Right lobe of liver (tissue), 6 donors: ENCODE data around the gene TNFRSF9. TPM values are rescaled to one million over a fixed set of nuclear protein-coding genes. Genes with fewer than 3 reads are reported as not detected.

ENCODE experiments used
- ATAC-seq, 4 donors: fragments of 200-7000 bp; cut with Tn5 transposase; one replicate each; pipeline ENCODE4 v1.9.1; 2020; ENCODE audit warnings: mild to moderate bottlenecking in 4 of 4, moderate library complexity in 4 of 4
- DNase-seq, 3 donors: peaks; one replicate each; pipeline ENCODE4 v3.0.0-alpha.2; 2020
- H3K27ac ChIP-seq, 3 donors: fragments of 200-600 bp; one replicate each; pipeline ENCODE4 v1.8.0; 2022
- H3K27me3 ChIP-seq, 2 donors: fragments of 200-600 bp; one replicate each; pipeline ENCODE4 v1.8.0; 2022
- H3K36me3 ChIP-seq, 4 donors: fragments of 200-600 bp; sonication (generic) in 1 of 4; one replicate each; pipeline versions ENCODE4 v1.5.1 to v1.8.0; 2017 to 2022; ENCODE audit warnings: control low read depth in 1 of 4
- H3K4me1 ChIP-seq, 4 donors: fragments of 200-600 bp; sonication (generic) in 1 of 4; one replicate each; pipeline versions ENCODE4 v1.5.1 to v1.8.0; 2017 to 2022; ENCODE audit warnings: control low read depth in 1 of 4
- H3K4me3 ChIP-seq, 3 donors: fragments of 200-600 bp; one replicate each; pipeline ENCODE4 v1.8.0; 2022
- H3K9me3 ChIP-seq, 4 donors: fragments of 200-600 bp; sonication (generic) in 1 of 4; one replicate each; pipeline versions ENCODE4 v1.5.1 to v1.8.0; 2017 to 2022; ENCODE audit warnings: control low read depth in 1 of 4
- CTCF ChIP-seq, 4 donors: fragments of 200-600 bp in 3 of 4; fragments of 450-650 bp in 1 of 4; IDR thresholded peaks; one replicate each; pipeline versions ENCODE4 v1.5.1 to v1.8.0; 2016 to 2022; ENCODE audit warnings: antibody characterized with exemption in 4 of 4, mild to moderate bottlenecking in 2 of 4
- POLR2A ChIP-seq: fragments of 450-650 bp; IDR thresholded peaks from one replicate; pipeline ENCODE4 v1.6.1; 2017; ENCODE audit warnings: antibody characterized with exemption, mild to moderate bottlenecking
- WGBS: methylation state at CpG from one replicate; pipeline ENCODE4 v1.1.6; 2018; ENCODE audit warnings: low coverage, low lambda C conversion rate; ENCODE audit not compliant: insufficient coverage; ENCODE audit errors: missing lambda C conversion rate; 5-methylcytosine and 5-hydroxymethylcytosine counted together
- intact Hi-C, 2 donors: fragments of 100-400 bp; cut with DNase I; formaldehyde crosslinking; loops; one replicate each; pipeline versions ENCODE4 v1.11.2 to v1.14.1; 2022
- total RNA-seq, 6 experiments: library from RNA; depleted of rRNA in 2 of 6; stranded (reverse); fragments of >200 nt in 2 of 6; fragmentation: NEBNext Ultra II Directional in 3 of 6; extraction: Animal tissue kit (Norgen Biotek cat#: 25700) in 3 of 6; gene quantifications; one replicate each; pipeline versions ENCODE4 v1.1.0 to v1.2.4, GENCODE V29; 2016 to 2023
- donor health status: DM: no; HTN: yes; CAD: no.
- donor health status: DM: no; HTN: no; CAD: no.
- donor health status: DM: no; HTN: no; CAD: no.
- donor health status: DM: no; HTN: yes; CAD: no.
- donor health status: DM: no; HTN: yes; CAD: no.

The TNFRSF9 gene
- total RNA-seq, 6 experiments from 2014 or later, result 0.06 to 0.22 (median 0.10) TPM; not detected in 2

DNA sequence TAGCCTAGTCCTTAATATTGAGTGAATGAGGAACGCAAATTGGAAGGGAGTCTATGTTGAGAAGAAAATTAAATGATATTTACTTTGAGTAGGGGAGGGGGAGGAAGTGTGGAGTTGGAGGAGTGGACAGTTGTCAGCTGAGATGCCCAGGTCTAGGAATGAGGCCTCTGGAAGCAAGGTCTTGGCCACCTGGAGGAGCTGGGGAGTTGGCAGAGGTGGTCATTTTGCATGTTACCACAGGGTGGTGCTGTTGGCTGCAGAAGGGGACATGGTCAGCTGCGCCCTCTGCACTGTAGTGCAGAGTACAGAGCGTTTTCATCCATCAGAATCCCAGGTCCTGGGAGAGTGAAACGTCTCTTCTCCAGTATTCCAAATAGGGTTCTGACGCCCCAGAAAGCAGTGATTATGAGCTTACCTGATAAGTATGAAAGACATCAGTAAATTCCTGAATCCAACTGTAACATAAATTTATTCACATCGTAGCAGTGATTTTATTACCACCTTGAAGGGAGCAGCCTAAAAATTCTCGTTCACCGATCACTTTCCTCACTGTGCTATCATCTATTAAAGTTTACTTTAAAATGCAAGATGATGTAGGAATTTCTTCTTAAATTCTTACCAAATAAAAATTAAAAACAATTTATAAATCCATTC is 34.7 kb upstream of the TNFRSF9 start:
- Histone ChIP-seq H3K36me3 (peaks cover 0 to 64% (median 22%) of the 10 kb centered on the region in 4 donors), H3K27me3 (no peaks in the 10 kb centered on the region), H3K4me1 (peaks cover 0 to 14% (median 1%) of the 10 kb centered on the region in 4 donors), H3K4me3 (no peak overlapping the region), H3K27ac (no peak overlapping the region), H3K9me3 (no peaks in the 10 kb centered on the region)
- DNase-seq (peak; percentile 68 to 80 (median 76)), ATAC-seq (peak; percentile 99 to 100 (median 100))
- TF ChIP-seq POLR2A, result no peak
- TF ChIP-seq CTCF (IDR thresholded peaks at IDR 0.05), result peak; percentile 87 to 93 (median 90)
- WGBS, result 66% methylated on average over 7 of the region's 8 CpGs
- intact Hi-C loops, result loop anchor here (5.0 to 10.0 kb wide), 2 partner anchors 342 to 369 kb away; partner anchors contain the start of gene SLC45A1 (in 1 of the 2)

GRCh38 chr1:7973086-7973485 is 32.4 kb upstream of the TNFRSF9 start:
- DNase-seq (no peak), ATAC-seq (no peak)
- Histone ChIP-seq H3K27ac (no peak overlapping the region), H3K4me3 (no peak overlapping the region), H3K36me3 (peaks cover 0 to 63% (median 23%) of the 10 kb centered on the region in 4 donors), H3K4me1 (peaks cover 0 to 15% (median 1%) of the 10 kb centered on the region in 4 donors), H3K9me3 (no peaks in the 10 kb centered on the region), H3K27me3 (no peaks in the 10 kb centered on the region)
- no peak for TF ChIP-seq POLR2A
- no peak for TF ChIP-seq CTCF (IDR thresholded peaks at IDR 0.05)
- WGBS, result 100% methylated on average over 2 of the region's 2 CpGs
- intact Hi-C loops, result loop anchor here in 1 of 2 donors (10.0 kb wide), 1 partner anchor 372 kb away; no protein-coding TSS in a partner anchor

DNA sequence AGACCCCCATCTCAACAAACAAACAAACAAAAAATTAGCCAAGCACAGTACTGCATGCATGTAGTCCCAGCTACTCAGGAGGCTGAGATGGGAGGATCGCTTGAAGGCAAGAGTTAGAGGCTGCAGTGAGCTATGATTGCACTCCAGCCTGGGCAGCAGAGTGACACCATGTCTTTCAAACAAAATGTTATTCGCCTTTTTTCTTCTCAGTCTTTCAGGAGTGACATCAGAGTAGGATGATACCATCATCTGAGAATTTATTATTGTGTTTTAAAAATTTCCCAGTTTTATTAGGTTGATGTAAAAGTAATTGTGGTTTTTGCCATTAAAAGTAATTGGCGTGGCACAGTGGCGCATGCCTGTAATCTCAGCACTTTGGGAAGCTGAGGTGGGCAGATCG is 31.6 kb upstream of the TNFRSF9 start:
- H3K9me3 ChIP-seq, result no peaks in the 10 kb centered on the region
- no peak overlapping the region for H3K4me3 ChIP-seq
- H3K27ac ChIP-seq, result no peak overlapping the region
- ATAC-seq (no peak), DNase-seq (no peak)
- 94% methylated on average over 5 of the region's 5 CpGs for WGBS
- TF ChIP-seq CTCF (IDR thresholded peaks at IDR 0.05) (no peak), POLR2A (no peak)
- peaks cover 0 to 23% (median 4%) of the 10 kb centered on the region in 4 donors for H3K4me1 ChIP-seq
- no peaks in the 10 kb centered on the region for H3K27me3 ChIP-seq
- peaks cover 0 to 55% (median 24%) of the 10 kb centered on the region in 4 donors for H3K36me3 ChIP-seq
- intact Hi-C loops, result loop anchor here in 1 of 2 donors (10.0 kb wide), 1 partner anchor 373 kb away; no protein-coding TSS in a partner anchor

- intact Hi-C loops, result loop anchor here in 1 of 2 donors (10.0 kb wide), 1 partner anchor 374 kb away; no protein-coding TSS in a partner anchor
- DNase-seq (no peak), ATAC-seq (peak in 3 of 4 donors; percentile 25 to 56 (median 38))
- no peaks in the 10 kb centered on the region for H3K9me3 ChIP-seq
- peaks cover 0 to 53% (median 27%) of the 10 kb centered on the region in 4 donors for H3K36me3 ChIP-seq
- peak overlapping the region in 1 of 3 donors; percentile 2 for H3K27ac ChIP-seq
- 42% methylated on average over 6 of the region's 6 CpGs for WGBS
- peaks cover 0 to 36% (median 7%) of the 10 kb centered on the region in 4 donors for H3K4me1 ChIP-seq
- H3K4me3 ChIP-seq, result no peak overlapping the region
- H3K27me3 ChIP-seq, result no peaks in the 10 kb centered on the region
- TF ChIP-seq POLR2A (no peak), CTCF (IDR thresholded peaks at IDR 0.05) (no peak)
Observed at GRCh38 chr1:7971024-7971423, 30.4 kb upstream of the TNFRSF9 start.
